Measurements from ENCODE around the gene IFITM2. TPM values are rescaled to one million over a fixed set of nuclear protein-coding genes. Genes with fewer than 3 reads are reported as not detected.
"Not testable (repeated sequence)": the region's sequence is repeated elsewhere in the genome, so short reads cannot be mapped to it uniquely, and the experiment has no call there.

IFITM2 gene
- total RNA-seq, 3 donors from 2014 or later = 81.4 to 404 (median 129) TPM

GRCh38 chr11:327581-327923 is 19.9 kb downstream of the IFITM2 start:
- DNase-seq (ENCODE audit: low spot score in 2 of 2) = no peak
- H3K27me3 ChIP-seq = no peaks in the 10 kb centered on the region
- TF ChIP-seq POLR2A (IDR thresholded peaks at IDR 0.05) (no peak), POLR2AphosphoS5 (IDR thresholded peaks at IDR 0.05) (no peak), CTCF (IDR thresholded peaks at IDR 0.05) (no peak)
- no peak overlapping the region for H3K4me3 ChIP-seq
- H3K4me1 ChIP-seq = peaks cover 0 to 13% of the 10 kb centered on the region in 2 donors
- intact Hi-C loops (cut with DNase I; ENCODE audit: low total_unique reads) = no loop called here
- no peaks in the 10 kb centered on the region for H3K9me3 ChIP-seq
- H3K36me3 ChIP-seq = no peaks in the 10 kb centered on the region
- peak overlapping the region; percentile 83 to 96 for H3K27ac ChIP-seq

DNA sequence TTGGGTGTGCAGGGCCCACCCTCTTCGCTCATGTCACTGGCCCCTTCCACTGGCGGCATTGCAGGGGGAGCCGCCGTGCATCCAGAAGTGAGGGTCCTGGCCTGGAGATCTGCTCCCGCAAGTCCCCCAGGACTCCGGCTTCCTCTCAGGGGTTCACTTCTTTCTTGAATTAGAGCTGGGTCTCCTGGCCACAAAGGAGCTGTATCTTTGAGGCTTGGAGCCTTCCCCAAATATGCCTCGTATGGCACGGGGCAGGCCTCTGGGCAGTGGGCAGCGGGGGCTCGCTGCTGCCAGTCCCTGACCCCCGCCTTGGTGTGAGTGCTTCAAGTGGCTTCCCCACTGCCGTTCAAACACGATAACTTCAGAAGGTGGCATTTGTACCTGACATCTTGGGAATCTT is 20.4 kb downstream of the IFITM2 start:
- no peaks in the 10 kb centered on the region for H3K36me3 ChIP-seq
- H3K9me3 ChIP-seq = no peaks in the 10 kb centered on the region
- DNase-seq (ENCODE audit: low spot score in 2 of 2) = no peak
- peaks cover 0 to 13% of the 10 kb centered on the region in 2 donors for H3K4me1 ChIP-seq
- no peak overlapping the region for H3K27ac ChIP-seq
- H3K4me3 ChIP-seq = no peak overlapping the region
- TF ChIP-seq CTCF (IDR thresholded peaks at IDR 0.05) = no peak
- TF ChIP-seq POLR2A (IDR thresholded peaks at IDR 0.05) = no peak
- no peak for TF ChIP-seq POLR2AphosphoS5 (IDR thresholded peaks at IDR 0.05)
- no peaks in the 10 kb centered on the region for H3K27me3 ChIP-seq
- intact Hi-C loops (cut with DNase I; ENCODE audit: low total_unique reads) = no loop called here

- H3K27ac ChIP-seq; DNase-seq (ENCODE audit: low spot score in 2 of 2); H3K27me3 ChIP-seq; intact Hi-C loops (cut with DNase I; ENCODE audit: low total_unique reads); H3K4me3 ChIP-seq; H3K9me3 ChIP-seq; H3K36me3 ChIP-seq: not testable (repeated sequence)
- H3K4me1 ChIP-seq = peaks cover 0 to 13% of the 10 kb centered on the region in 2 donors
Measured at GRCh38 chr11:328516-329100, 21.0 kb downstream of the IFITM2 start.

DNA sequence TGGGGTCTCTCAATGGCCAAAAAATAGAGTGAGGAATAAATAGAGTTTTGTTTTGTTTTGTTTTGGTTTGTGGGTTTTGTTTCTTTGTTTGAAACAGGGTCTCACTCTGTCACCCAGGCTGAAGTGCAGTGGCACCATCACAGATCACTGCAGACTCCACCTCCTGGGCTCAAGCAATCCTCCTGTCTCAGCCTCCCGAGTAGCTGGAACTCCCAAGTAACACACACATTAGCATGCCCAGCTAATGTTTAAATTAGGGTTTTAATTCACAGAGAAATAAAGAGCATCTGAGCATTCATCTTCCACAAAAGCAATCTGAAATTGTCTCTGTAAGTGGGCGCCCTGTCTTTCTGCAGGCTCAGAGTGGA is 22.3 kb downstream of the IFITM2 start:
- peaks cover 0 to 13% of the 10 kb centered on the region in 2 donors for H3K4me1 ChIP-seq
- TF ChIP-seq POLR2AphosphoS5 (IDR thresholded peaks at IDR 0.05) = no peak
- TF ChIP-seq POLR2A (IDR thresholded peaks at IDR 0.05) = no peak
- TF ChIP-seq CTCF (IDR thresholded peaks at IDR 0.05) = no peak
- no peaks in the 10 kb centered on the region for H3K36me3 ChIP-seq
- H3K9me3 ChIP-seq = no peaks in the 10 kb centered on the region
- DNase-seq (ENCODE audit: low spot score in 2 of 2) = no peak
- no peak overlapping the region for H3K4me3 ChIP-seq
- intact Hi-C loops (cut with DNase I; ENCODE audit: low total_unique reads) = no loop called here
- H3K27me3 ChIP-seq = no peaks in the 10 kb centered on the region
- H3K27ac ChIP-seq = no peak overlapping the region

DNA sequence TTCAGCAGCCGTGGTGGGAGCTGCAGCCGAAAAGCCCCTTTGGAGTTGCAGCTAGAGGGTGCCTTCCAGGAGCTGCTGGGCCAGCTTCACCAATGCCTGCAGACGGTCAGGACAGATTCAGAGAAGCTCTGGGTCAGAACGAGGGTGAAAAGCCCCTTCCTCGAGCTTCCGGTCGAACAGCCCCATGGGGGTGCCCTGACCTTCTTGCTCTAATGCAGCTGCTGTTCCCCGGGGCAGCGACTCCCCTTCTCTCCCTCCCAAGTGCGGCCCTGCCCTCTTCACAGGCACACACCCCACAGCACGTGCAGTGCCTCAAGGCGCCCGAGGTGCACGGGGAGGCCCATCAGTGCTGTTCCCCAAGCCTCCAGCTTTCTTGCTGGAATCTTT is 22.7 kb downstream of the IFITM2 start:
- H3K4me1 ChIP-seq = peaks cover 0 to 13% of the 10 kb centered on the region in 2 donors
- DNase-seq (ENCODE audit: low spot score in 2 of 2) = no peak

More for the DNA sequence above, 22.7 kb downstream of the IFITM2 start:
- intact Hi-C loops (cut with DNase I; ENCODE audit: low total_unique reads) = no loop called here
- no peaks in the 10 kb centered on the region for H3K27me3 ChIP-seq
- TF ChIP-seq POLR2AphosphoS5 (IDR thresholded peaks at IDR 0.05) (no peak), POLR2A (IDR thresholded peaks at IDR 0.05) (no peak), CTCF (IDR thresholded peaks at IDR 0.05) (no peak)
- no peak overlapping the region for H3K4me3 ChIP-seq
- H3K36me3 ChIP-seq = no peaks in the 10 kb centered on the region
- no peak overlapping the region for H3K27ac ChIP-seq
- no peaks in the 10 kb centered on the region for H3K9me3 ChIP-seq
